Measurements from ENCODE around the gene PCBP3. TPM values are rescaled to one million over a fixed set of nuclear protein-coding genes. Genes with fewer than 3 reads are reported as not detected.

PCBP3 gene
- total and polyA plus RNA-seq, 2 of the 8 experiments (the other 6 are each of a cell fraction or from before 2014, with no cell fraction given) = 3.5 to 6.3 TPM

- TF ChIP-seq CHD7 (IDR thresholded peaks at IDR 0.05; ENCODE audit: insufficient replicate concordance, low read length) (no peak), TEAD4 (IDR thresholded peaks at IDR 0.05; ENCODE audit: low read depth, low read length) (no peak), RXRA (IDR thresholded peaks at IDR 0.05; ENCODE audit: insufficient read depth, low read depth, low read length) (no peak), CHD2 (IDR thresholded peaks at IDR 0.05; ENCODE audit: low read length) (no peak), E2F6 (IDR thresholded peaks at IDR 0.05) (no peak), KDM4A (IDR thresholded peaks at IDR 0.05; ENCODE audit: low read depth, low read length, severe bottlenecking) (no peak)
Observed at GRCh38 chr21:45821315-45821962, 177.9 kb downstream of the PCBP3 start (continued).
